DMS53 treated with DMSO at 0.1 percent for 48 hours (cell line): ENCODE results near the gene TSN.
A peak's percentile ranks its signal among the peaks of the same experiment; 100 is the strongest.
"Not testable (repeated sequence)": the region's sequence is repeated elsewhere in the genome, so short reads cannot be mapped to it uniquely, and the experiment has no call there.

Source experiments
- DNase-seq: peaks from one replicate; lab custom pipeline; 2025; ENCODE audit not compliant: unreplicated experiment; lab: John Stamatoyannopoulos, UW

Gene TSN

DNA sequence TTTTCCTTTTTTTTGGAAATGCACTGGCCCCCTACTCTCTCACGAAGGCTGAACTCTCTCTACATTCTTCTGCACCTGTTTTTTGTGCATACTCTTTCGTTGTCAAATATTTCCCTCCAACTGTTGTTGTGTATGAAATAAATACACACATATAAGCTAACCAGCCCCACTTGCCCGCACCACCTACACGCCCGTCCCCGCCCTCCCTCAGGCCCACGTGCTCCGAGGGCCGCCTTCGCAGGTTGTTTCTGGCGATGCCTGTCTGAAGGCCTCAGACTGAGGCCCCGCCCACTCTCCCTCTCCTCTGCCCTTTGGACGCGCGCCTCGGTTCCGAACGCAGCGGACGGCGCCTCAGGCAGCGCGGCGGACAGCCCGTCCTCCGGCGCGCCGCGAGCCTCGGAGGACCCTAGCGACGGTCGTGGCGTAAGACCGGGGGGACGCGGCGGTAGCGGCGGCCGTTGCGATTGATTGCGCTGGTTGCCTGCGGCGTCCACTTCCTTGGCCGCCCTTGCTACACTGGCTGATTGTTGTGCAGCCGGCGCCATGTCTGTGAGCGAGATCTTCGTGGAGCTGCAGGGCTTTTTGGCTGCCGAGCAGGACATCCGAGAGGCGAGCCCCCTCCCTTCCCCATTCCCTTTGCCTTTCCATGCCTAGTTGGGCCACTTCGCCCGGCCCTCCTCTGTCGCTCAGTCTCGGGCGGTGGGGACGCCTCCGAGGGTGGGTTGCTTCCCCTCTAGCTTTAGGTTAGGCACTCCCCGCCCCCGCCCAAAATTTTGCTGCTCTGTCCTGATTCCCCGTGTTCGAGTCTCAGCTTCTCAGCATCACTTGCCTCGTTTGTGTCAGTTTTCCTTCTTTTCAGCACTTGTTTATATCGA lies at the start of gene TSN:
Gene TSN (plus strand): TSS at position 415 of the 875 bp plus-strand sequence. CDS start 129 bp downstream, at position 544.
- DNase-seq: peak; percentile 95

DNA sequence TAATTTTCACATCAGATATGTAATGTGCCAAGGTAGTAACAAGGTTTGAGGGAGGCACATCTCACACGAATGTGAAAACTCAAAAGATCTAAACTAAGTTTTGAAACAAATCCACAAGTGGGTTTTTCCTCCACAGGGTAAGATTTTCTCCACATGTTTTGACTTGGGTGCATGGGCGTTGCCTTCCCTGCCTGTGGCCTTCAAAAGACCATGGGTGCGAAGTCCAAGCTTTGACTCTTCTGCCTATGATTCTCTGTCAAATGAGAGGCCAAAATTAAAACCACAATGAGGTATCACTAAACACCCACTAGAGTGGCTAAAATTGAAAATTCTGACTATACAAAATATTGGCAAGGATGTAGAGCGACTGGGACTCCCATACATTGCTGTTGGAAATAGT lies 49.5 kb upstream of the TSN start:
- DNase-seq: no peak

DNA sequence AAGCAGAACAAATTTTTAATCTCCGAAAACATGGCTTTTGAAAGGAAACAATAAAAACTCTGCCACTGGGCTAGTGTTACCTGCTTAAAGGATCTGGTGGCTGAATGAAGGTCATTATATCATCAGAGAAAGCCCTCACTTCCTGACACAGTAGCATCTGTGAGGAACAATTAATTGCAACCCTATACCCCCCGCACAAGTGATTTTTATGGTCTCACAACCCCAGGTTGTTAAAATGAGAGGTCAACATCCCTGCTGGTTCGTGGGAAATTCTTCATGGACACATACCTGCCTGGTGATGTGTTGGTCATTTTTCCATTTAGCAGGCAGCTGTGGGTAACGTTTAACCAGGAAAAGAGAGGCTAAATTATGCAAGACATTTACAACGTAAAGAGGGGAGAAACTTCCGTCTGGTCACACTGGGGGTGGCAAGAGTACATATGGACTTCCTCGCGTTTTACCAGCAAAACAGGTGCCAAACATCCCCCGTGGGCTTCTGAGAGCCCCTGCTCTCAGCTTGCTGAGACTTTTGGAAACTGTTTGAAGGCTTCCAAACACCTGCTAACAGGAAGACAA lies 48.0 kb upstream of the TSN start:
- DNase-seq: peak; percentile 23

DNA sequence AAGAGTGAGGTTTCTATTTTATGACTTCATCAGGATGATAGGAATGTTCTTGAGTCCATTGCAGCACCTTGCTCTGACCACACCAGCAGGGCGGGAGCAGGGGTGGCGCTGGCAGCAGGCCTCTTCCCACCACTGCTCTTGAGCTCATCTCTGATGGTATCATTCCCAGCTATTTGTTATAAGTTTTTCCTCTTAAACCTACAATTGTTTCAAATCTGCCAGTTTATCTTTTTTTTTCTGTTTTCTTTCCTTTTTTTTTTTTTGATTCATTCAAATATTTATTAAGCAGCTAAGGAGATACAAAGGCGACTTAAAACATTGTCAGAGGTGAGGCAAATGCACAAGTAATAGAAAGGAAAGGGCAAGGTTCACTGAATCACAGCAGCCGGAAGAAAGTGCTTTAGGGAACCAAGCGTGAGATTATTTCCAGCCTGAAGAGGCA lies 47.5 kb upstream of the TSN start:
- no peak for DNase-seq

DNA sequence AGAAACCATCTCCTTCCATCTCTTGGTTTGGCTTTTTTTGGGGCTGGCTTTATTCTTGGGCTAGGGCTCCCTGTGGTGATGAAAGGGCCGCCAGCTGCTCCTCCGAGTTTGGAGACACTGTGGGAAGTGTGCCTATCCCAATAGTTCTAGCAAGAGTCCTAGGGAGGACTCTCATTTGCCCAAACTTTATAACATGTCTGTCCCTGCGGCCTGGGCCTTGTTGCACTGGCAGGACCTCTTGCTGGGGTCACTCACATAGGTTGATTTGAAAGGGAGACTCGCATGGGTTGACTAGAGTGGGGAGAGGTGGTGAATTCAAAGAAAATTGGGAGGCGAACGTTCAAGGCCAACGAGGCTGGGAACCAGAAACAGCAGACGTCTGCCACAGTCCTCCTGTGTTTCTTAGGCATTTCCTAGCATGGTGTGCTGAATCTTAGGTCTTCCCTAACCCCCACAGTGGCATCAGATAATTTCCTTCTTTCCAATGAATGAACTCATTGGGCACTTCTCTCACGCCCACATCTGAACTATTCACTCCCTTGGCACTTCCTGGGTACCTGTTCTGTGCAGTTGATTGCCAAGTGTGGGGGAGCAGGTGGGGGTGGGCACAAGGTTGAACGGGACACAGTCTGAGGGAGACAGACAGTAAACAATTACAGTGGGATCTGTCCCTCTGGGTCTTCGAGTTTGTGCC lies 45.5 kb upstream of the TSN start:
- no peak for DNase-seq

DNA sequence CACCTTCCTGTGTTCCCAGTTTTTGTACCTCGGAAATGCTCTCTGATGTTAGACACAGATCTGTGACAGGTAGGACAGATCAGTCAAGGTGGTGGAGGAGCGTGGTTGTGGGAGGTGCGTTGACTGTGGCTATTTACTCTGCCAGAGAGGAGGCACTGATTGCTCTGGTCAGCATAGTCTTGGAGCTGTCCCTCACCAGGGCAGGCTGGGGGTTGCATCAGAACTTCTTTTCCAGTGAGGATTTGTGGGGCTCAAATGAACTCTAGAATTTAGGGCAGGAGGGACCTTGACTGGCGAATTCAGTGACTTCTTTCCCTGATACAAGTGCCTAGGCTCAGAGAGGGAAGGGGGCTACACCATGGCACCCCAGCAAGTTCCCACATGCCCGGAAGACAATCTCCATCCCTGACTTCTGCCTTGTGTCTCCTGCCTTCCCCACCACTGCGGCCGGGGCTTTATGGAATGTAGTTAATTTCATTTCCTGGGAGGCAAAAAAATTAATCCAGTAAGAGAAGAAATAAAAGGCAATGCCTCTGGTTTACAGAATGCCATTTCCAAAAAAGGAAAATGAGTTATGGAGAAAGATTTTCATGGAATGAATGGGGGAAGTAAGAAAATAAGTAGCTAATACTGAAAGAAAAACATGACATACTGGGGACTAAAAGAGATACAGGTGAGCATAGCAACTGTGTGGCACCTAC lies 44.8 kb upstream of the TSN start:
- DNase-seq: no peak

DNA sequence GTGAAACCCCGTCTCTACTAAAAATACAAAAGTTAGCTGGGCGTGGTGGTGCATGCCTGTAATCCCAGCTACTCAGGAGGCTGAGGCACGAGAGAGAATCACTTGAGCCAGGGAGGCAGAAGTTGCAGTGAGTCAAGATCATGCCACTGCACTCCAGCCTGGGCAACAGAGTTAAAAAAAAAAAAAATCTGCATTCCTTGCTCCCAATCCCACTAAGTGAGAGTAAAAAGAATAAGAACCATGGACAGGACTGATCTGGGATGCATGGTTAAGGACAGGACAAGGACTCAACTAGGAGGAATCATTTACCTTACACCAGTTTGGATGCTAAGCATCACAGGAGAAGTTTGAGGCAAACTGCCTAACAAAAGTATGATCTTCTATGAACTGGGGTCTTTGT lies 44.0 kb upstream of the TSN start:
- not testable (repeated sequence) for DNase-seq

DNA sequence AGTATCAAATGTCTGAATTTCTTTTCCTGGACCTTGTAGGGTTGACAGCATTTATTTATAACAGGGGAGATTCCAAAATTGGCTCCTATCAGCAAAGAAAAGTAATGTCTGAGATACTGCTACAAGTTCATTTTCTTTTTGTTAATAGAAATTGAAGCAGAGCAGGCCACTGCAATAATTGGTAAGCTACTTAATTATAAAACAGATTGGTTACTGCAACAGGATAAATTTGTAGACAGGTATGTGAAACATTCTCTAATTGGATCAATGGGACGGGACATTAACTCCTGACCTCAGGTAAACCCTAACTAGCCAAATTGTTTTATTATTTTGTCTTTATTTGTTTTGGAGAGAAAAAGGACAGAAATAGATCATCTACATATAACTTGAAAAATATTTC lies 39.3 kb upstream of the TSN start:
- DNase-seq: no peak

DNA sequence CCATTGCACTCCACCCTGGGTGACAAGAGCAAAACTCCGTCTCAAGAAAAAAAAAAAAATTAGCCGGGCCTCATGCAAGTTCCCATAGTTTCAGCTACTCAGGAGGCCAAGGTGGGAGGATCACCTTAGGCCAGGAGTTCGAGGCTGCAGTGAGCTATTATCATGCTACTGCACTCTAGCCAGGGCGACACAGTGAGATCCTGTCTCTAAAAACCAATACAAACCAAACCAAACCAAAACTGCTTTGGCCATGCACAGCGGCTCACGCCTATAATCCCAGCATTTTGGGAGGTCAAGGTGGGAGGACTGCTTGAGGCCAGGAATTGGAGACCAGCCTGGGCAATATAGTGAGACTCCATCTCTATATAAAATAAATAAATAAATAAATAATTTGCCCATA lies 37.9 kb upstream of the TSN start:
- DNase-seq: no peak

DNA sequence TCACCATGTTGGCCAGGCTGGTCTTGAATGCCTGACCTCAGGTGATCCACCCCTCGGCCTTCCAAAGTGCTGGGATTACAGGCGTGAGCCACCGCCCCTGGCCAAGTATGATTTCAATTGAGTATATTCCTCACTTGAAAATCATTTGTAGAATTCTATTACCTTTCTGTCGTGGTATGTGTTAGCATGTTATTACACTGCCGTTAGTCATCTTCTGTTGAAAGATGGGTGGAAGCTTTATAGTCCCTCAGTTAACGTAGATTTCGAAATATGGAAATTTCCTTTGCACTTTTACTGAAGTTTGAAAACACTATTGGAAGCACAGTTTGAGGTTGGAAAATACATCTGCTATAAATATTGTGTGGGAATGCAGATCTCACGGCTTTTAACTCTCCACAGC lies 33.5 kb upstream of the TSN start:
- no peak for DNase-seq

DNA sequence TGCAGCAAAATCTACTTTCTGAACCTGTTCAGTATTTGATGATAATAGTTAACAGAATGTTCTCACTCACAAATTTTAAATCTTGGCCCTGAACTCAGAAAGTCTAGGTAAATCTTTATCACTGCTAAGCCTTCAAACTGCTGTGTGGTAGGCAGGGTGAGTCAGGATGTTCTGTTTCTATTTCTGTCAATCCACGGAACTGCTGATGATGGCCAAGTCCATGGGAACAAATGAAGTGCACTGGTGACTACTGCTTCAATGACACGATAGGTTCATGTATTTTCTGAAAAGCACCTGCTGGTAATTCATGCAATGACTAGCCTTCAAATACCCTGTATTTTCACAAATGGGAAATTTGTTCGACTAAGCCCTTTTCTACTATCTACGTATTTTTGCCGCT lies 33.0 kb upstream of the TSN start:
- peak; percentile 2 for DNase-seq

DNA sequence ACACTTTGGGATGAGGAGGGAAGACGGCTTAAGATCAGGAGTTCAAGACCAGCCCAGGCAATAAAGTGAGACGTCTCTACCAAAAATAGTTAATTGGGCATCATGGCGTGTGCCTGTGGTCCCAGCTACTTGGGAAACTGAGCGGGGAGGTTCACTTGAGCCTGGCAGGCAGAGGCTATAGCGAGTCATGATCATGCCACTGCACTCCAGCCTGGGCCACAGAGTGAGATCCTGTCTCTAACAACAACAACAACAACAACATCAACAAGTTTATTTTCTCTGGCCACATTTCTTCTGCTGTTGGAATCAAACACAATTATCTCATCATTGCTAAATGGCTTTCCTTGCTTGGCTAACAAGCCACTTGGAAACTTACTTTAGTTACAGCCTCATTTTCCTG lies 32.1 kb upstream of the TSN start:
- DNase-seq: no peak

DNA sequence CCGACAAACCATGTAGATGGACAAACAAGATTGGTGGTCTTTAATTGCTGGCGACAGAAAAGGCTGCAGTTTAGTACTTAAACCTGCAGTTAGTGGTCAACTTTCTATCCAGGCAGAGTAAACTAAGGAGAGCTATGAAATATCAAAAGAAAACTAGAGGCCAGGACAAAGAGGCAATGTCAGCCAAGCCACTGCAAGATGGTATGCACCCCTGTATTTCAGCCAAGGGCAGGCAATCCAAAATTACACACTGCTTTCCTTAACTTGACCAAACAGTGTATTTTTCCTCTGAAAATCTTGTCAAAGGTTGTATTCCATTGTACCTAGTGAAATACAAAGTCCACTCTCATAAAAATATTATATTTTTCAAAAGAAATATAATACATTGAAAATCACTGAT lies 28.1 kb upstream of the TSN start:
- DNase-seq: no peak

DNA sequence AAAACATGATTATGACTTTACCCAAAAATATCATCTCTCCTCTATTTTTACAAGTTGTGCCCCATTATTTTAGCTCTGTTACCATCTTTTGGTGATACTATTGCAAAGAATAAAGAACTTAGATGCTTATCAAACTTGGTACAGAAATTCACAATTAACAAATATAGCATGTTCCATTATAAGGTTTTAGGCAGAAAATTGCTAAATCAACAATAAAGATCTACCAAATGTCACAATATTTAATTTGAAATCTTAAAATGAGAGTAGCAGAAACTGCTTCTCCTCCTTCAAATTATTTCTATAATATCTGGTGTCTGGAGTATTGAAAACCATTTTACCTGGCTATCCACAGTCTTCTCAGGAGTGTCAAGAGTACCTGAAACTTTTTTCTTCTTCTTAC lies 27.5 kb upstream of the TSN start:
- DNase-seq: no peak

DNA sequence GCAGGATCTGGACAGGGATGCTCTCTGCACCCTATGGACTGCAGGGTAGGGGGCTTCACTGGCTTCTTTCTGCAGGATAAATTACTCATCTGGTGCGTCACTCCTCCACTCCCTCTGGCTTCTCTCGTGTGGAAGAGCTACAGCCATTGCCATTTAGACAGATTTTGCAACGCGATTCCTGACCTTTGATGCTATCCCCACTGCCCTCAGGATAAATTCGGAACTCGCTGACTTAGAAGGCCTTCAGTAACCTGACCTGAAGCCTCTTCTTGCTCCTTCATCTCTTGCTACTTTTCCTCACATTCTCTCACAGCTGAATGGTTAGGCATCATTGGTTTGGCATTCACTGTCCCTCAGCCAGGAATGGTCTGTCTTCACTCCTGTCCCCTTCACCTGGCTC lies 24.1 kb upstream of the TSN start:
- no peak for DNase-seq

DNA sequence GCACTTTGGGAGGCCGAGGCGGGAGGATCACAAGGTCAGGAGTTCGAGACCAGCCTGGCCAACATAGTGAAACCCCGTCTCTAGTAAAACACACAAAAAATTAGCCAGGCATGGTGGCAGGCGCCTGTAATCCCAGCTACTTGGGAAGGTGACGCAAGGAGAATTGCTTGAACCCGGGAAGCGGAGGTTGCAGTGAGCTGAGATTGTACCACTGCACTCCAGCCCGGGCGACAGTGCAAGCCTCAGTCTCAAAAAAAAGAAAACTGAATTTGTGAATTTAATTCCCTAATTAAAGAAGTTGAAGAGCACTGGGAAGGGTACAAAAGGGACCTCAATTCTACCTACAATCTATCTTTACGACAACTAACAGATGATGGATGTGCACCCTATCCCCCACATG lies 20.9 kb upstream of the TSN start:
- not testable (repeated sequence) for DNase-seq

DNA sequence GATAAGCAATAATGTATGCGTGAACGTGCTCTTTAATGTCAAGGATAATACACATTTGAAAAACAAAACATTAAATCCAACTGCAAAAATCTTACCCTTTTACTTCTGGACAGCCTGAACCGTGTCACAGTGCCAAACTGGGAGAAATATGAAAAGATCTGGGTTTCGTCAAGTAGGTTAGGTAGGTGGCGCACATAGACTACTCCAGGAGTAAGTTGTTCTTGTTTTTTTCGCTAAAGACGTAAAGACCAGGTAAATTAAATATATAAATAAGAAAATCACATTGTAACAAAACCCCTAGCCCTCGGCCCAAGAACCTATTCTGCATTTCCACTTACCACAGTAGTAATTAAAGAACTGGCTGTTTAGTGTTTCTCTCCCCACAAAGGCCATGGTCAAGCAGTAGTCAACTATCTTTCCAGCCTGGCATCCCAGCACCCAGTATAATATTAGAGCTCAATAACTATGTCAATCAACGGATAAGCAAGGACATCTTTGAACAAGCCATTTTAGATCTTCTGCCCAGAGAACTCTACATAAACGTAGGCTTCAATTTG lies 19.9 kb upstream of the TSN start:
- no peak for DNase-seq

DNA sequence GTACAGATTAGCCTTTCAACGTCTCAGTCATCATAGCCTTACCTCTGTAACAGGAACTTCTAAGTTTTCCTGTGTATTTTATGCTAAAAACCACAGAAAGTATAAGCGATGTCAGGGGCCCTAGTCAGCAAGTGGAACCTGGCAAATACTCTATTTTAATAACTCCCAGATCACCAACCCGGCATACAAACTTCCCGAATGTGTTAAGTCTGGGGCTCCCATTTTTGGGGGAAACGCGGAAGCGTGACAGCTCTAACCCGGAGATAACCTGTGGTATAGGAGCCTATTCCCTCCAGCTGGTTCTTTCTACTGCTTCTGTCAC lies 19.4 kb upstream of the TSN start:
- no peak for DNase-seq

DNA sequence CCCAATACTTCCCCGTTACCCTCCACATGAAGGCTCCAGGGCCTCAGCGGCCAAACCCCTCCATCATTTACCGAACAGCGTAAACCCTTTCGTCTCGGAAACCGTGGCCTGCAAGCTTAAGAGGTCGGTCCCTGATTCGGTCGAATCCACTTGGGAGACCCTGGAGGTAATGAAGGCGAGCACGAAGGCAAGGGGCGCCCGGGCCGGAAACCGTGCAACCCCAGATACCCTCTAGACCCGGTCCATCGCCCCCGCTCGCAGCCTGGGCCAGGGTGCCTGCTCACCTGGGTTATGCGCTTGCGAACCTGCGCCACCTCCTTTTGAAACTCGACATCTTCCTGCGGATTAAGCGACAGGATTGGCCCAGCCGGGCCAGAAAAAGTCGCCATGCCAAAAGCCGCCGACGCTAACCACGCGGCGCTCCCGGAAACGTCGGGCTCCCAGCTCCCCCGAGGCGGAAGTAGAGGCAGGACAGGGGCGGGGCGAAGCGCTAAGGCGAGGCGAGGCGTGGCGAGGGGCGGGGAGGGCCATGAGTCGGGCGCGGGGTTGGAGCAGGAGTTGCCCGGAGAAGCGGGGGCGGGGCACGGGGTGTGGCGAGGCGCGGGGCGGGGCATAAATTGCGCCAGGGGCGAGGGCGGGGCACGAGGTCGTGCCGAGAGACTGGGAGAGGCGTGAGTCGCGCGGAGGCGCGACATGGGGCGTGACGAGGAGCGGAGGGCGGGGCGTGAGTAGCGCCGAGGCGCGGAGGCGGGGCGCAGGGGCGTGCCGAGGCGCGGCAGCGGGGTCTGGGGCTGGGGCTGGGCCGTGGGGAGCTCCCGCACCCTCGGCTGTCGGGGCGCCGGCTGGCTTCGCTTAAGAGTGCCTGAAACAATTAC lies 18.8 kb upstream of the TSN start, which contains the start of gene NIFK:
Gene NIFK (minus strand): TSS at position 414 of the 875 bp plus-strand sequence. CDS start 25 bp downstream, at position 389.
- peak; percentile 90 for DNase-seq

DNA sequence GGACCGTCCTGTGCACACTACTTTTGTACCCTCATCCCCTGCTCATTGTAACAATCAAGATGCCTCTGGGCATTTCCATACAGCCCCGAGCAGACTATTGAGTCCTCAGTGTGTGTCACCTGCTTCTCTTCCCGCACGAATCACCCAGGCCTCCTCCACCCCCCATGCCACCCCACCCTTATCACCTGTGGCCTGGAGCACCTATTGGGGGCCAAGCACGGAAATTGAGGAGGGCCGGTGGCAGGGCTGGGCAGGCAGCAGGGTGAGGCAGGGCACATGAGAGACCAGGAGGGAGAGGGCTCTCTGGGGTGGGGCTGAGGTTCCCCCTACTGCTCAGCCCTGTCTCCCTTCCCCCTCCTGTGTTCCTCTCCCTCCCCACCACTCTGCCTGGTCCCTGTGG lies 14.5 kb upstream of the TSN start:
- DNase-seq: no peak
